Activated T-cell treated with anti-CD3 and anti-CD28 coated beads, Interleukin-2, amount 50 U/mL, for 1 hour (primary cell): Measurements from ENCODE around the gene ARFGAP1.

Experiments used
- DNase-seq: peaks from one replicate; pipeline ENCODE4 v3.0.0-alpha.2; 2020

Gene ARFGAP1

GRCh38 chr20:63336232-63336752, 63.7 kb downstream of the ARFGAP1 start:
- DNase-seq, result no peak

DNA sequence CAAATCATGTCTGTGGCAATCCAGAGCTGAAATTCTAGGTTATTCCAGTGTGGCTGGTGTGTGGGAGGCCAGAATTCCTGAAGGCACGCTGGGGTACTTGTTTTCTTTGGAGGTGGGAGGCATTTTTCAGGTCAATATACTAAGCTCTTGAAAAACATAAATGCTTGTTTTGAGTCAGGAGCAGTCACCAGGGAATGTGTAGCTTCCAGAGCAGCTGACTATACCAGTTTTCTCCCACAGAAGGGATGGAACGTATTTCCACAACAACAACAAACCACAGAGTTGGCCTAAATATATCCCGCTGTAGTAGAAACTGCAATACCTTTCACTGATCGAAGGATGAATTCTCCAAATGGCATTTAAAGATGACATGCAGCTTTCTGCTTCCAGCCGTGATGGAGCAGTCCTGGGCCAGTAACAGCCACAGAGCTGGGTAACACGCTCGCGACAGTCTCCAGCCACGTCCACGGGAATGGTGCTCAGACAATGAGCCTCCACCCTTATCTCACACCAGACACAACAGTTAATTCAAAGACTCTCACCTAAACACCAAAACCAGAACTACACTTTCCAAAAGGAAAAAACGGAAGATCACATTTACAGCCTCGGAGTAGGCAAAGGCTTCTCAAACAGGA, 65.3 kb downstream of the ARFGAP1 start:
- no peak for DNase-seq
